ENCODE data around the gene USP49. TPM values are rescaled to one million over a fixed set of nuclear protein-coding genes. Genes with fewer than 3 reads are reported as not detected.

Gene USP49
- total and polyA plus RNA-seq, 2 of the 13 experiments (the other 11 are each of a cell fraction or from before 2014, with no cell fraction given) = 2.9 to 4.3 TPM

- TF ChIP-seq ZNF292 (CRISPR knock-in tag; IDR thresholded peaks at IDR 0.05; ENCODE audit: borderline replicate concordance, low read depth) (no peak), NFIB (CRISPR knock-in tag; IDR thresholded peaks at IDR 0.05; ENCODE audit: borderline replicate concordance) (no peak), REXO4 (CRISPR knock-in tag; IDR thresholded peaks at IDR 0.05; ENCODE audit: borderline replicate concordance) (no peak), TCF12 (IDR thresholded peaks at IDR 0.05) (no peak), TCF12 (CRISPR knock-in tag; IDR thresholded peaks at IDR 0.05) (no peak), ZFP62 (CRISPR knock-in tag; IDR thresholded peaks at IDR 0.05) (no peak), ZSCAN21 (CRISPR knock-in tag; IDR thresholded peaks at IDR 0.05; ENCODE audit: borderline replicate concordance) (no peak), BORCS8-MEF2B (CRISPR knock-in tag; IDR thresholded peaks at IDR 0.05) (no peak), ZNF232 (CRISPR knock-in tag; IDR thresholded peaks at IDR 0.05; ENCODE audit: borderline replicate concordance) (no peak), SAFB2 (CRISPR knock-in tag; IDR thresholded peaks at IDR 0.05; ENCODE audit: borderline replicate concordance, low read depth) (no peak), JUND (CRISPR knock-in tag; IDR thresholded peaks at IDR 0.05) (0 out of 2 replicates have a peak, but pooled peaks have one; percentile 13), CREM (IDR thresholded peaks at IDR 0.05) (no peak), CREM (CRISPR knock-in tag; IDR thresholded peaks at IDR 0.05) (no peak), ESRRA (CRISPR knock-in tag; IDR thresholded peaks at IDR 0.05; ENCODE audit: low read depth) (no peak), ZBTB38 (CRISPR knock-in tag; IDR thresholded peaks at IDR 0.05) (peak; percentile 58; the same call in 1 of the 2 replicates), TCF7 (IDR thresholded peaks at IDR 0.05; ENCODE audit: low read depth) (no peak), ZNF256 (CRISPR knock-in tag; conservative IDR thresholded peaks at IDR 0.05) (no peak), ZNF317 (CRISPR knock-in tag; IDR thresholded peaks at IDR 0.05) (no peak), ZNF430 (CRISPR knock-in tag; IDR thresholded peaks at IDR 0.05) (no peak), ATF7 (IDR thresholded peaks at IDR 0.05) (peak; percentile 59), ATF7 (CRISPR knock-in tag; IDR thresholded peaks at IDR 0.05) (no peak), ZNF501 (CRISPR knock-in tag; IDR thresholded peaks at IDR 0.05) (no peak), ZNF776 (CRISPR knock-in tag; IDR thresholded peaks at IDR 0.05) (no peak), CREB1 (IDR thresholded peaks at IDR 0.05) (peak; percentile 48; the same call in 1 of the 2 replicates), CREB1 (CRISPR knock-in tag; IDR thresholded peaks at IDR 0.05) (no peak), ZNF550 (CRISPR knock-in tag; IDR thresholded peaks at IDR 0.05; ENCODE audit: borderline replicate concordance) (0 out of 2 replicates have a peak, but pooled peaks have one; percentile 67), LBX2 (CRISPR knock-in tag; IDR thresholded peaks at IDR 0.05; ENCODE audit: borderline replicate concordance) (no peak), NR2F6 (IDR thresholded peaks at IDR 0.05) (no peak), NR2F6 (CRISPR knock-in tag; IDR thresholded peaks at IDR 0.05) (peak; percentile 34; the same call in 1 of the 2 replicates)
- TF ChIP-seq, protein P1, sequence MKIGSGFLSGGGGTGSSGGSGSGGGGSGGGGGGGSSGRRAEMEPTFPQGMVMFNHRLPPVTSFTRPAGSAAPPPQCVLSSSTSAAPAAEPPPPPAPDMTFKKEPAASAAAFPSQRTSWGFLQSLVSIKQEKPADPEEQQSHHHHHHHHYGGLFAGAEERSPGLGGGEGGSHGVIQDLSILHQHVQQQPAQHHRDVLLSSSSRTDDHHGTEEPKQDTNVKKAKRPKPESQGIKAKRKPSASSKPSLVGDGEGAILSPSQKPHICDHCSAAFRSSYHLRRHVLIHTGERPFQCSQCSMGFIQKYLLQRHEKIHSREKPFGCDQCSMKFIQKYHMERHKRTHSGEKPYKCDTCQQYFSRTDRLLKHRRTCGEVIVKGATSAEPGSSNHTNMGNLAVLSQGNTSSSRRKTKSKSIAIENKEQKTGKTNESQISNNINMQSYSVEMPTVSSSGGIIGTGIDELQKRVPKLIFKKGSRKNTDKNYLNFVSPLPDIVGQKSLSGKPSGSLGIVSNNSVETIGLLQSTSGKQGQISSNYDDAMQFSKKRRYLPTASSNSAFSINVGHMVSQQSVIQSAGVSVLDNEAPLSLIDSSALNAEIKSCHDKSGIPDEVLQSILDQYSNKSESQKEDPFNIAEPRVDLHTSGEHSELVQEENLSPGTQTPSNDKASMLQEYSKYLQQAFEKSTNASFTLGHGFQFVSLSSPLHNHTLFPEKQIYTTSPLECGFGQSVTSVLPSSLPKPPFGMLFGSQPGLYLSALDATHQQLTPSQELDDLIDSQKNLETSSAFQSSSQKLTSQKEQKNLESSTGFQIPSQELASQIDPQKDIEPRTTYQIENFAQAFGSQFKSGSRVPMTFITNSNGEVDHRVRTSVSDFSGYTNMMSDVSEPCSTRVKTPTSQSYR (CRISPR knock-in tag; IDR thresholded peaks at IDR 0.05; ENCODE audit: borderline replicate concordance) = no peak
Observed at GRCh38 chr6:41767112-41767833, 127.9 kb downstream of the USP49 start (continued).
